Hematopoietic multipotent progenitor cell treated with erythropoietin and hydrocortisone succinate and interleukin-3 and kit ligand, for 17 days (in vitro differentiated cells): ENCODE measurements around the gene NTM.

Experiments used
- DNase-seq: peaks from one replicate; pipeline ENCODE4 v3.0.0-alpha.2; 2015; ENCODE audit warnings: low spot score

NTM gene

GRCh38 chr11:131373095-131373725 lies 2.8 kb downstream of the NTM start:
- no peak for DNase-seq

GRCh38 chr11:131373756-131374155 lies 3.3 kb downstream of the NTM start:
- DNase-seq: no peak

- DNase-seq: no peak
These were observed 5.0 kb downstream of the NTM start for GRCh38 chr11:131375421-131375820.

GRCh38 chr11:131375915-131376314 lies 5.5 kb downstream of the NTM start:
- DNase-seq: no peak

- no peak for DNase-seq
These were observed 8.5 kb downstream of the NTM start for GRCh38 chr11:131378931-131379330.

GRCh38 chr11:131385763-131386390 lies 15.5 kb downstream of the NTM start:
- DNase-seq: no peak

- DNase-seq: no peak
These were observed 16.0 kb downstream of the NTM start for GRCh38 chr11:131386408-131386807.

GRCh38 chr11:131388030-131388429 lies 17.6 kb downstream of the NTM start:
- no peak for DNase-seq

- DNase-seq: no peak
These were observed 19.2 kb downstream of the NTM start for GRCh38 chr11:131389582-131389981.

- DNase-seq: no peak
These were observed 20.8 kb downstream of the NTM start for GRCh38 chr11:131391176-131391575.

GRCh38 chr11:131392528-131393255 lies 22.3 kb downstream of the NTM start:
- no peak for DNase-seq

- DNase-seq: no peak
These were observed 23.3 kb downstream of the NTM start for GRCh38 chr11:131393691-131394090.

GRCh38 chr11:131397675-131398074 lies 27.3 kb downstream of the NTM start:
- no peak for DNase-seq

GRCh38 chr11:131402040-131402439 lies 31.6 kb downstream of the NTM start:
- no peak for DNase-seq

GRCh38 chr11:131404010-131404409 lies 33.6 kb downstream of the NTM start:
- no peak for DNase-seq

GRCh38 chr11:131408025-131408640 lies 37.7 kb downstream of the NTM start:
- no peak for DNase-seq

- DNase-seq: no peak
These were observed 38.9 kb downstream of the NTM start for GRCh38 chr11:131409345-131409744.

GRCh38 chr11:131411636-131412035 lies 41.2 kb downstream of the NTM start:
- DNase-seq: no peak

GRCh38 chr11:131412061-131412460 lies 41.6 kb downstream of the NTM start:
- DNase-seq: no peak

GRCh38 chr11:131413217-131413616 lies 42.8 kb downstream of the NTM start:
- DNase-seq: no peak

GRCh38 chr11:131418189-131418588 lies 47.8 kb downstream of the NTM start:
- no peak for DNase-seq

- DNase-seq: no peak
These were observed 50.8 kb downstream of the NTM start for GRCh38 chr11:131421066-131421855.
